ENCODE measurements around the gene PRAMEF5.
"Not testable (repeated sequence)": the region's sequence is repeated elsewhere in the genome, so short reads cannot be mapped to it uniquely, and the experiment has no call there.

- TF ChIP-seq POLR2A, SPI1 (IDR thresholded peaks at IDR 0.05; ENCODE audit: low read depth, low read length): not testable (repeated sequence)
Observed at GRCh38 chr1:13222788-13223187, 31.2 kb upstream of the PRAMEF5 start.

Data from GM12891 (cell line).